IMR-90 (cell line): ENCODE results near the gene GPC2. TPM values are rescaled to one million over a fixed set of nuclear protein-coding genes. Genes with fewer than 3 reads are reported as not detected.
A peak's percentile ranks its signal among the peaks of the same experiment; 100 is the strongest.

Experiments used
- ATAC-seq: fragments of 200-7000 bp; cut with Tn5 transposase; 2 replicates; pipeline ENCODE4 v1.9.1; 2020; ENCODE audit warnings: low read depth, mild to moderate bottlenecking, moderate library complexity
- BruUV-seq: library from RNA; stranded (reverse); fragments of 400-500 nt; replicated peaks from 2 replicates; lab custom pipeline; 2021; lab: Mats Ljungman, UMichigan
- CTCF ChIA-PET: fragments of 300-600 bp; formaldehyde crosslinking; extraction: SDS; loops from one replicate; lab custom pipeline; 2021; ENCODE audit warnings: antibody characterized with exemption; lab: Yijun Ruan, JAX
- POLR2A ChIA-PET: fragments of 300-600 bp; sonication (Branson Sonifier 250); formaldehyde crosslinking; loops from one replicate; lab custom pipeline; 2022; ENCODE audit warnings: antibody characterized with exemption; ENCODE audit not compliant: unreplicated experiment; lab: Charles Lee
- DNase-seq: peaks from one replicate; pipeline ENCODE4 v3.0.0; 2013
- H2AFZ ChIP-seq: replicated peaks from 2 replicates; pipeline ENCODE3; 2013; ENCODE audit warnings: low read length, mild to moderate bottlenecking; ENCODE audit not compliant: poor library complexity
- H2AK5ac ChIP-seq: 2 replicates; pipeline ENCODE4 v1.6.1; 2013; ENCODE audit warnings: low read depth, low read length, inconsistent platforms
- H2AK9ac ChIP-seq: replicated peaks from 2 replicates; pipeline ENCODE3; 2013; ENCODE audit warnings: mild to moderate bottlenecking, low read depth, low read length, moderate library complexity; ENCODE audit not compliant: poor library complexity
- H2BK120ac ChIP-seq: 2 replicates; pipeline ENCODE4 v1.6.1; 2013; ENCODE audit warnings: low read depth, low read length, inconsistent platforms
- H2BK15ac ChIP-seq: 3 replicates; pipeline ENCODE4 v1.6.1; 2013; ENCODE audit warnings: low read depth, low read length, inconsistent platforms
- H2BK20ac ChIP-seq: 2 replicates; pipeline ENCODE4 v1.6.1; 2013; ENCODE audit warnings: low read depth, mild to moderate bottlenecking, inconsistent platforms, low read length, moderate library complexity
- H2BK5ac ChIP-seq: 2 replicates; pipeline ENCODE4 v1.6.1; 2013; ENCODE audit warnings: mild to moderate bottlenecking, low read depth, low read length, inconsistent platforms; ENCODE audit not compliant: poor library complexity, severe bottlenecking
- H3K14ac ChIP-seq: replicated peaks from 2 replicates; pipeline ENCODE4 v1.6.1; 2013; ENCODE audit warnings: low read depth, low read length, inconsistent platforms
- H3K18ac ChIP-seq: 2 replicates; pipeline ENCODE4 v1.6.1; 2013; ENCODE audit warnings: low read depth, low read length, control low read depth
- H3K23ac ChIP-seq: 2 replicates; pipeline ENCODE4 v1.6.1; 2013; ENCODE audit warnings: low read depth, low read length, inconsistent platforms
- H3K27ac ChIP-seq: 2 replicates; pipeline ENCODE4 v1.5.1; 2013; ENCODE audit warnings: mild to moderate bottlenecking, control low read depth, low read length; ENCODE audit not compliant: insufficient read depth
- H3K27me3 ChIP-seq: 2 replicates; pipeline ENCODE4 v1.6.1; 2013; ENCODE audit warnings: low read length; ENCODE audit not compliant: control insufficient read depth, insufficient read depth
- H3K36me3 ChIP-seq: 2 replicates; pipeline ENCODE4 v1.6.1; 2013; ENCODE audit warnings: low read length, mixed read lengths; ENCODE audit not compliant: control insufficient read depth, insufficient read depth
- H3K4ac ChIP-seq: 2 replicates; pipeline ENCODE4 v1.6.1; 2013; ENCODE audit warnings: low read depth, low read length, inconsistent platforms
- H3K4me1 ChIP-seq: 2 replicates; pipeline ENCODE4 v1.6.1; 2013; ENCODE audit warnings: low read length, mixed read lengths; ENCODE audit not compliant: control insufficient read depth, insufficient read depth
- H3K4me2 ChIP-seq: 2 replicates; pipeline ENCODE4 v1.6.1; 2013; ENCODE audit warnings: low read depth, mild to moderate bottlenecking, control low read depth, low read length, moderate library complexity
- H3K4me3 ChIP-seq: 2 replicates; pipeline ENCODE4 v1.5.1; 2013; ENCODE audit warnings: low read depth, mild to moderate bottlenecking, control low read depth, low read length, moderate library complexity; ENCODE audit not compliant: insufficient read depth
- H3K56ac ChIP-seq: 2 replicates; pipeline ENCODE4 v1.6.1; 2013; ENCODE audit warnings: low read length, inconsistent platforms; ENCODE audit not compliant: insufficient read depth; ENCODE audit errors: extremely low read depth
- H3K79me1 ChIP-seq, 2 experiments: 2 replicates each; pipeline ENCODE4 v1.6.1; 2013; ENCODE audit warnings: low read length in 2 of 2, inconsistent platforms in 1 of 2, low read depth in 1 of 2
- H3K9ac ChIP-seq: 2 replicates; pipeline ENCODE4 v1.6.1; 2013; ENCODE audit warnings: low read depth, low read length, control low read depth
- H3K9me1 ChIP-seq: 2 replicates; pipeline ENCODE4 v1.6.1; 2013; ENCODE audit warnings: low read length, inconsistent platforms; ENCODE audit not compliant: insufficient read depth
- H3K9me3 ChIP-seq: 2 replicates; pipeline ENCODE4 v1.6.1; 2013; ENCODE audit warnings: low read length; ENCODE audit not compliant: control insufficient read depth, insufficient read depth
- H4K20me1 ChIP-seq: 2 replicates; pipeline ENCODE4 v1.6.1; 2013; ENCODE audit warnings: low read length, inconsistent platforms; ENCODE audit not compliant: insufficient read depth
- H4K5ac ChIP-seq: 2 replicates; pipeline ENCODE4 v1.6.1; 2013; ENCODE audit warnings: mild to moderate bottlenecking, low read depth, low read length, control low read depth
- H4K8ac ChIP-seq, 2 experiments: 2 replicates each; pipeline ENCODE4 v1.6.1; 2013; ENCODE audit warnings: low read depth in 2 of 2, low read length in 2 of 2, control low read depth in 1 of 2, inconsistent platforms in 1 of 2
- H4K91ac ChIP-seq: 2 replicates; pipeline ENCODE4 v1.6.1; 2013; ENCODE audit warnings: low read depth, low read length, inconsistent platforms; ENCODE audit not compliant: insufficient read depth
- BHLHE40 ChIP-seq: fragments of 150-350 bp; IDR thresholded peaks from 2 replicates; pipeline ENCODE4 v1.6.1; 2016; ENCODE audit warnings: mild to moderate bottlenecking, low read depth, low read length
- FOS ChIP-seq: fragments of 150-350 bp; IDR thresholded peaks from 2 replicates; pipeline ENCODE4 v1.6.1; 2016; ENCODE audit warnings: low read depth, low read length
- POLR2A ChIP-seq: IDR thresholded peaks from 2 replicates; pipeline ENCODE4 v1.6.1; 2012; ENCODE audit warnings: mild to moderate bottlenecking, low read depth, low read length
- RAD21 ChIP-seq: IDR thresholded peaks from 2 replicates; pipeline ENCODE4 v1.6.1; 2012; ENCODE audit warnings: low read length, improper control_type of control experiment
- WGBS, 2 experiments: methylation state at CpG; one replicate each; pipeline versions ENCODE4 v1.1.5 to v1.1.7; 2013; ENCODE audit warnings: missing lambda C conversion rate in 2 of 2; ENCODE audit not compliant: insufficient read length in 1 of 2; ENCODE audit errors: extremely low coverage in 2 of 2; 5-methylcytosine and 5-hydroxymethylcytosine counted together
- dilution Hi-C: fragments of 300-500 bp; cut with HindIII; formaldehyde crosslinking; loops from one replicate; pipeline ENCODE4 v1.14.3; 2018; ENCODE audit warnings: low sequenced_read_pairs; ENCODE audit not compliant: unreplicated experiment
- in situ Hi-C: fragments of 300-500 bp; cut with MboI; formaldehyde crosslinking; loops from 3 replicates; pipeline ENCODE4 v1.14.3; 2019; ENCODE audit warnings: low sequenced_read_pairs, inconsistent platforms, mixed read lengths
- intact Hi-C: fragments of 100-400 bp; cut with micrococcal nuclease; formaldehyde crosslinking; loops from 2 replicates; pipeline ENCODE4 v1.10.0; 2022
- polyA plus RNA-seq, 3 experiments: library from polyadenylated mRNA; depleted of rRNA; stranded (reverse); fragments of >200 nt; gene quantifications; 2 replicates each; pipeline ENCODE4 v1.2.3, GENCODE V29; 2012; ENCODE audit warnings: low replicate concordance in 1 of 3
- total RNA-seq: library from RNA; depleted of rRNA; stranded (reverse); fragments of >200 nt; gene quantifications from 2 replicates; pipeline ENCODE4 v1.2.3, GENCODE V29; 2012
- TF ChIP-seq, protein P1 (sequence below): fragments of 150-350 bp; IDR thresholded peaks from 2 replicates; pipeline ENCODE4 v1.6.1; 2017; ENCODE audit warnings: mild to moderate bottlenecking, antibody characterized with exemption, low read length, low read depth

The GPC2 gene
- total and polyA plus RNA-seq, 2 of the 4 experiments (the other 2 are of a cell fraction), result 1.8 to 6.0 TPM

GRCh38 chr7:100126239-100126930 is 50.8 kb downstream of the GPC2 start:
- Histone ChIP-seq H4K20me1 (no peaks in the 10 kb centered on the region), H2BK20ac (no peak overlapping the region), H3K9me3 (no peaks in the 10 kb centered on the region), H3K4ac (peak overlapping the region; percentile 98), H3K27ac (peak overlapping the region; percentile 94), H2AFZ (peak overlapping the region; percentile 98), H3K4me1 (peaks cover 2% of the 10 kb centered on the region; the same call in 1 of the 2 replicates), H2AK5ac (peak overlapping the region; percentile 61), H4K91ac (peak overlapping the region; percentile 47; the same call in 1 of the 2 replicates), H3K14ac (peak overlapping the region; percentile 99), H3K27me3 (no peaks in the 10 kb centered on the region), H3K9me1 (peaks cover 7% of the 10 kb centered on the region; the same call in 1 of the 2 replicates), H3K36me3 (peaks cover 4% of the 10 kb centered on the region; the same call in 1 of the 2 replicates), H3K18ac (peak overlapping the region; percentile 88), H2AK9ac (peak overlapping the region; percentile 90), H3K23ac (peak overlapping the region; percentile 99), H2BK5ac (peak overlapping the region; percentile 92), H3K4me2 (peak overlapping the region; percentile 84), H4K5ac (peak overlapping the region; percentile 87), H3K4me3 (peak overlapping the region; percentile 68), H3K9ac (peak overlapping the region; percentile 97), H3K79me1 (peaks cover 21 to 55% of the 10 kb centered on the region in 2 experiments; a peak in 3 of 4 replicates), H3K56ac (peak overlapping the region; percentile 99; the same call in 1 of the 2 replicates), H2BK120ac (peak overlapping the region; percentile 94), H4K8ac (peak overlapping the region; percentile 94 to 99; a peak in 3 of 4 replicates), H2BK15ac (no peak overlapping the region; the same call in 2 of the 3 replicates)
- no TSS peak for BruUV-seq
- ChIA-PET POLR2A (no interaction called here), CTCF (no interaction called here)
- DNase-seq (no peak), ATAC-seq (peak; percentile 18)
- intact Hi-C loops, result no loop called here
- TF ChIP-seq POLR2A (no peak), BHLHE40 (no peak), FOS (no peak), RAD21 (no peak)
- TF ChIP-seq, protein P1, sequence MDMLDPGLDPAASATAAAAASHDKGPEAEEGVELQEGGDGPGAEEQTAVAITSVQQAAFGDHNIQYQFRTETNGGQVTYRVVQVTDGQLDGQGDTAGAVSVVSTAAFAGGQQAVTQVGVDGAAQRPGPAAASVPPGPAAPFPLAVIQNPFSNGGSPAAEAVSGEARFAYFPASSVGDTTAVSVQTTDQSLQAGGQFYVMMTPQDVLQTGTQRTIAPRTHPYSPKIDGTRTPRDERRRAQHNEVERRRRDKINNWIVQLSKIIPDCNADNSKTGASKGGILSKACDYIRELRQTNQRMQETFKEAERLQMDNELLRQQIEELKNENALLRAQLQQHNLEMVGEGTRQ, result no peak
- 20% methylated on average over 25 of the region's 29 CpGs; no CpG with 5 or more reads in 1 of the 2 experiments for WGBS, 2 experiments
- in situ Hi-C loops, result no loop called here
- dilution Hi-C loops, result no loop called here
